ENCODE measurements around the gene EFHC1. TPM values are rescaled to one million over a fixed set of nuclear protein-coding genes. Genes with fewer than 3 reads are reported as not detected.

EFHC1 gene
- total RNA-seq, 2 donors from 2014 or later: 5.3 to 7.5 TPM

DNA sequence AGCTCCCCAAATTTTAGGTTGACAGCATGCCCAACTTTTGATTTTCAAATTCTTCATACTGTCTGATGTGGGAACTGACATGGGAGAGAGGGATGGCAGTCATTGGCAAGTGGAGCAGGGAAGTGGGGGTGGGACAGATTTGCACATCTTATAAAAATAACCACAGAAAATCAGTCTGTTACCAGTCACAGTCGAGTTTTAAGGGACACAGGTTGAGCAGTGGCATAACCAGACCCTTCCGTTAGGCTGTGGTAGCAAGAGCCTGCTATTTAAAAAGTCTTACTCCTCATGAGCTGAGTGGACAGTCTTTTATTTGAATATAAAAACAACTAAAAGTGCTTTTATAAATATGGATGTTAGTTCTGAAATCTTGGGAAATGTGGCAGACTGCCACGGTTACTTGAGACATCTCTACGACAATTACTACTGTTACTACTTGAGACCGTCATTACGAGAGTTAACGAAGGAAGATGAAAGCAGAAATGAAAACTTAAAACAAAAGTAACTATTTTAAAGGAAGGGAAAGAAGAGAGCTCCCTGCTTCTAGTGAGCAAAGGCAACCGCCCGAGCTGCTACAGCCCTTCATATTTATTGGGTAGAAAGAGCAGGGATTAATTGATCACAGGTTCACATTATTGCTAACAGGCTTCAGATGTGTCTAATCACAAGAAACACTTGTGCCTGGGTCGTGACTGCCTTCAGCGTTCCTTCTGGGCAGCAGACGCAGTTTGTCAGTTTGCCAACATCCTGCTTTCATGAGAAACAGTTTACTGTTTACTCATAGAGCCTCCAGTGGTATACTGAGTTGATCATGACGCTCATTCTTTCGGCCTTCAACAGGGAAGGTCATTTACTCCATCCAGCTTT is 71.3 kb downstream of the EFHC1 start:
- no peak for DNase-seq
- peaks cover 5% of the 10 kb centered on the region for H3K27me3 Mint-ChIP-seq
- peaks cover 3% of the 10 kb centered on the region for H3K4me1 Mint-ChIP-seq
- no peak overlapping the region for H3K27ac Mint-ChIP-seq
- no peaks in the 10 kb centered on the region for H3K9me3 ChIP-seq (ENCODE audit: control insufficient read depth, low read length, poor library complexity, severe bottlenecking)
- no peaks in the 10 kb centered on the region for H3K36me3 Mint-ChIP-seq (ENCODE audit: low read depth)
- H3K4me3 Mint-ChIP-seq: peak overlapping the region; percentile 1
- no peak for ATAC-seq

DNA sequence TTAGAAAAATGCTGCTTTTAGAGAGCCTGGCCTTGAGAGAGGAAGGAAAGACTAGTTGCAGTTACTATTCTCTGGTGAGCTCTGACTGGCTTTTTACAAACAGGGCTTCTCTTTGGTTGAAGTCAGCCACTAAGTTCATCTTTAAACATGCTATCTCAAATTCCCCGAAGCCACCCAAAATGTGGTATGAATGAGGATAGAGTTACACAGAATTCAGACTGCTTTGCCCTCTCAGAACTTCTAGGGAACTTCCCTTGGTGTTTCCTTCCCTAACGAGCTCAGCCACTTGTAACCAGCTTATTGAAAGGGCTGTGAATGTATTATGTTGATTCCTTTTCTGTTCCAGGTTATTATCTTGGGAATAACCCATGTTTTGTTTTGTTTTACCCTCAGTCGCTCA is 73.5 kb downstream of the EFHC1 start:
- peaks cover 3% of the 10 kb centered on the region for H3K4me1 Mint-ChIP-seq
- no peaks in the 10 kb centered on the region for H3K9me3 ChIP-seq (ENCODE audit: control insufficient read depth, low read length, poor library complexity, severe bottlenecking)
- H3K27me3 Mint-ChIP-seq: no peaks in the 10 kb centered on the region
- H3K36me3 Mint-ChIP-seq (ENCODE audit: low read depth): no peaks in the 10 kb centered on the region
- H3K27ac Mint-ChIP-seq: no peak overlapping the region
- ATAC-seq: peak; percentile 14
- DNase-seq: no peak
- no peak overlapping the region for H3K4me3 Mint-ChIP-seq

DNA sequence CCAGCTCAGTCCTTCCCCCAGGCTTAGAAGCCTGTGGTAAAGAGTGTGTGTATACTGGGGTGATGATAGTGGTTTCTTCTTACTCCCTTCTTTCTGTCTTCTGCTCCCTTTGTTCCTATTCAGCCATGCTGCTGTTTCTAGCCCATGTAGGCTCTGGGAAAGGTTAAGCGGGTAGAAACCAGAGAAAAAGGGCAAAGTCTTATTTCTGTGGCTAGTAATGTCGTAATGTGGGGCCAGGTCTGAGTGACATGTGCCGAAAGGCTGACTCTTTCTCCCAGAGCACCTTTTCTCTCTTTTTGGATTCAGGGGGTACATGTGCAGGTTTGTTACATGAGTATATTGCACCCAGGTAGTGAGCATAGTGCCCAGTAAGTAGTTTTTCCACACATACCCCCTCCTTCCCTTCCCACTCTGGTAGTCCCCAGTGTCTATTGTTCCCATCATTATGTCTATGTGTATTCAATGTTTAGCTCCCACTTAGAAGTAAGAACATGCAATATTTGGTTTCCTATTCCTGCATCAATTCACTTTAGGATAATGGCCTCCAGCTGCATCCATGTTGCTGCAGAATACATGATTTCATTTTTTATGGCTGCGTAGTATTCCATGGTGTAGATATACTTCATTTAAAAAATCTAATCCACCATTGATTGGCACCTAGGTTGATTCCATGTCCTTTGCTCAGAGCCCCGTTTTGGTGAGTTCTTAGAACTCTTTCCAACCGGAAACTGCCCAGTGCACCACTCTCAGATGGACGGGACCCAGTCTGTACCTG is 74.3 kb downstream of the EFHC1 start:
- DNase-seq: no peak
- H3K4me1 Mint-ChIP-seq: peaks cover 3% of the 10 kb centered on the region
- no peaks in the 10 kb centered on the region for H3K9me3 ChIP-seq (ENCODE audit: control insufficient read depth, low read length, poor library complexity, severe bottlenecking)
- H3K27ac Mint-ChIP-seq: no peak overlapping the region
- no peak for ATAC-seq
- no peaks in the 10 kb centered on the region for H3K27me3 Mint-ChIP-seq
- no peak overlapping the region for H3K4me3 Mint-ChIP-seq
- H3K36me3 Mint-ChIP-seq (ENCODE audit: low read depth): no peaks in the 10 kb centered on the region

DNA sequence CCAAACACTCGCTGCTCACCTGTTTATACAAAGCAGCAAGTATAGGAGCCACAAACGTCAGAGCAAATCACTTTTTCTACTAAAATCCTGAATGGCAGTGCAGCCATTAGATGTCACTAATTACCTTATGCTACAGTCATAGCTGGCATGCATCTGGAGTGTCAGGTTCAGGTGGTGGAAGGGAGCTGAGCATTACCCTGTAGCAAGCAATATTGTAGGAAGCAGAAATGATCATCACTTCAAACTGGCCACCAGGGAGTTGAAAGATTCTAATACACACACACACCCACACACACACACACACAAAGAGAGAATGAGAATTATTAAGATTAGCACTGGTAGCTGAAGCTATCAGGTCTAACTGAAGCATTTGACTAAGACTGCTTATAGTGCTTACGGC is 75.8 kb downstream of the EFHC1 start:
- H3K9me3 ChIP-seq (ENCODE audit: control insufficient read depth, low read length, poor library complexity, severe bottlenecking): no peaks in the 10 kb centered on the region
- DNase-seq (no peak), ATAC-seq (no peak)
- H3K27me3 Mint-ChIP-seq: no peaks in the 10 kb centered on the region
- no peak overlapping the region for H3K27ac Mint-ChIP-seq
- H3K4me3 Mint-ChIP-seq: no peak overlapping the region
- no peaks in the 10 kb centered on the region for H3K36me3 Mint-ChIP-seq (ENCODE audit: low read depth)
- H3K4me1 Mint-ChIP-seq: peaks cover 2% of the 10 kb centered on the region

DNA sequence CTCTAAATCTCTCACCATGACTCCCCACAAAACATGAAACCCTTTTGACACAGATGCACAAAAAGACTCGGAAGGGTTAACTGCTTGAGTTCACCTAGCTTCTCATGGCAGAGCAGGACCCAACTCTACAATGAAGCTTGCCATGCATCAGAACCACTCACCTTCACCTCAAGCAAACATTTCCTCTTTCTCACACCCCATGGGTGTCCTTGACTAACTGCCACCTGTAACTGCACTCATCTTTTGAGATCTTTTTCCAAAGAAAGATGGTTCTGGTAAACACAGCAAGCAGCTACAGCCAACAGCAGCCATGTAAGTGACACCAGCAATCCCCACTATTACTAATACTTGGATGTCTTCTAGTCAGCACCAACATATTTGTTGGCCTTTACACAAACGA is 76.5 kb downstream of the EFHC1 start:
- ATAC-seq (no peak), DNase-seq (no peak)
- Mint-ChIP-seq H3K36me3 (ENCODE audit: low read depth) (no peaks in the 10 kb centered on the region), H3K27me3 (no peaks in the 10 kb centered on the region), H3K4me1 (no peaks in the 10 kb centered on the region), H3K27ac (no peak overlapping the region), H3K4me3 (no peak overlapping the region)
- no peaks in the 10 kb centered on the region for H3K9me3 ChIP-seq (ENCODE audit: control insufficient read depth, low read length, poor library complexity, severe bottlenecking)

DNA sequence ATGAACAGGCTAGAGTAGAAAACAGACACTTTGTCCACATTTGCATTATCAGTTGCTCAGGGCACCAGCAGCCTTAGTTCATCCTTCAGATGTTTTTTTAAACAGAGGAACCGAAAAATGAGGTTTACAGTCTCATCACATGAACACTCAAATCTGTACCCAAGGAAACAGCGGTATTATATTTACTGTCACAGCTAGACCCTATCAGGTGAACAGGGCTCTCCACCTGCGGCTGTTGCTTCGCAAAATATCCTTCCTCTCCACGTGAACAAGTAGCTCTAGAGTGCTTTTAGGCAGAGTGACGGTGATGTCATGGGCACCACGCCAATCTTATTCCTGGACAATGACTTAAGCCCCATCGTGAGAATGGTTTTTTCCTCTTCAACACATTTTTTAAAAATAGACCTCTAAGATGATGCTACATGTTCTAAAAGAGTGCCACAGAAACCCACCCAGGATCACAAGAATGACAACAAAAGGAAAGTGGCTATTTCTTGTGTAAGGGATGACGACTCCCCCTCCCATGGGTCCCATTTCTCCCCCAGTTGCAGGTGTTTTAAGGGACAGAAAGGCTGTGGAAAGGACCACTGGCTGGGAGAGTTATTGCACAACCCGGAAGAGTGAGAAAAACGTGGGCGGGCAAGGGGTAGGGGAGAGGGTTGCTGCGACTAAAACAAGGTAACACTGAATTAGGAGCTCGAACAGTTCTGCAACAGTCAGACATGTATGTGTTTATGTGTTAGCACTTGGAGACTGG is 77.7 kb downstream of the EFHC1 start:
- ATAC-seq (peak; percentile 66), DNase-seq (no peak)
- peaks cover 3% of the 10 kb centered on the region for H3K36me3 Mint-ChIP-seq (ENCODE audit: low read depth)
- H3K4me1 Mint-ChIP-seq: no peaks in the 10 kb centered on the region
- H3K27me3 Mint-ChIP-seq: no peaks in the 10 kb centered on the region
- H3K4me3 Mint-ChIP-seq: no peak overlapping the region
- no peaks in the 10 kb centered on the region for H3K9me3 ChIP-seq (ENCODE audit: control insufficient read depth, low read length, poor library complexity, severe bottlenecking)
- no peak overlapping the region for H3K27ac Mint-ChIP-seq

DNA sequence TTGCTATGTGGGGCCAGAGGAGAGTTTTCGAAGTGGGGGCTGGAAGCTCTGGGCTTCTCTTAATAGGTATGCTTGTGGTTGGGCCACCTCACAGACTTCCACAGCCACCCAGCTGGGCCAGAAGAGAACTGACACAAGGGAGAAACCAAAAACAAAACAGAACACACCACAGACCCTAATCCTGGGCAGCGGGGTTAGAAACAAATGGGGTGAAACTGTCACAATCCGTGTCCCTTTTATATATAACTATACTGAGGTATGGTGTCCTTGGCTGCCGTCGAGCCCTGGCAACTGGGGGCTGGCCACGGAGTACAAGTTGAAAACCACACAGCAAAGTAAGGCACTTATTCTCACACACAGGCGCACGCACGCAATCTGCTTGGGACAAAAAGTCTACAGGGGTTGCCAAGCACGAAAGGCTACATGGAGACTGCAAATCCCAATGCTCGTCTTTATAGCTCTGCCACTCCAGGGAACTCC is 78.4 kb downstream of the EFHC1 start:
- Mint-ChIP-seq H3K4me1 (no peaks in the 10 kb centered on the region), H3K27ac (no peak overlapping the region)
- ATAC-seq: no peak

DNA sequence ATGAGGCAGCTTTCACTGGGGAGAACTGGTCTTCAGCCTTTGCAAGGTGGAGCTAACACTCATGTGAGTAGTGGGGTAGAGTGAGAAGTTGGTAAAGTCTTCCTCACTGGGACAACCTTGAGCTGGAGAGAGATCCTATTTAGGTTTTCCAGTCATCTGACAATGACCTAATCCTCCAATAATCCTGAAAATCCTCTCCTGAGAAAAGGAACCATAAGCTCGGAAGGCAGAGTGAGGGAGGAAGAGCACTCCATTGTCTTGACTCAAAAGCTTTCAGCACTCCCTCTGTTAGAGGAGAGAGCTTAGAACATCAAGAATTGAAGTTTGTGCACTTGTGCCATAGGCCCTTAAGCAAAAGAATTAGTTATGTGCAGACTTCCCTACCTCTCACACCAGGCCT is 78.9 kb downstream of the EFHC1 start:
- no peaks in the 10 kb centered on the region for H3K4me1 Mint-ChIP-seq
- H3K27ac Mint-ChIP-seq: no peak overlapping the region
- H3K9me3 ChIP-seq (ENCODE audit: control insufficient read depth, low read length, poor library complexity, severe bottlenecking): no peaks in the 10 kb centered on the region
- peaks cover 3% of the 10 kb centered on the region for H3K36me3 Mint-ChIP-seq (ENCODE audit: low read depth)
- H3K4me3 Mint-ChIP-seq: no peak overlapping the region
- ATAC-seq (no peak), DNase-seq (no peak)
- H3K27me3 Mint-ChIP-seq: no peaks in the 10 kb centered on the region

More for the DNA sequence above, 78.4 kb downstream of the EFHC1 start:
- no peak for DNase-seq
- no peaks in the 10 kb centered on the region for H3K9me3 ChIP-seq (ENCODE audit: control insufficient read depth, low read length, poor library complexity, severe bottlenecking)
- Mint-ChIP-seq H3K4me3 (no peak overlapping the region), H3K27me3 (no peaks in the 10 kb centered on the region), H3K36me3 (ENCODE audit: low read depth) (peaks cover 3% of the 10 kb centered on the region)

DNA sequence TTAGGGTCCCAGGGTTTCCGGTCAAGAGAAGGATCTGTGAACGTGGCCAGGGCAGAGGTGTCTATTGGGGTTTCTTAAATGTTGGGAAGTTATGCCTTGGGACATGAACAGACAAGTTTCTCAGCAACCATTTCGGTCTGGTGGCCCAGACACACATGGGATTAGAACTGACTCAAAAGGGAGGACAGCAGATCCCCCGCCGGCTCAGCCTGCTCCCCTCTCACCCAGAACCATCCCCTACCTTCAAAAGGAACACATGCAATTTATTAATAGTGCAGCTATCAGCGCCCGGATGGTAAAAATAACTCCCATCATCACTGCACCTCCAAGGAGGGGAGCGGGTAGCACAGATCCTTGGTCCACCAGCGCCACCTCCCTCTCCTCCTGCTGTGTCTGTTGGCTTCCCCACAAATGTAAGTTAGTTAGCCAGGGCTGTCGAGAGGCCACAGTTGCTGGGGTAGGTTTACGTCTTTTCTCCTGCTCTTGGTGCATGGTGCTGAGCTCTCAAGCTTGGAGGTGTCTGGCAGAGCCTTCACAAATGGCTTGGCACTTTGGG is 79.6 kb downstream of the EFHC1 start:
- no peaks in the 10 kb centered on the region for H3K4me1 Mint-ChIP-seq
- H3K36me3 Mint-ChIP-seq (ENCODE audit: low read depth): peaks cover 3% of the 10 kb centered on the region
- DNase-seq (no peak), ATAC-seq (no peak)
- no peaks in the 10 kb centered on the region for H3K9me3 ChIP-seq (ENCODE audit: control insufficient read depth, low read length, poor library complexity, severe bottlenecking)
- H3K27me3 Mint-ChIP-seq: no peaks in the 10 kb centered on the region
- no peak overlapping the region for H3K27ac Mint-ChIP-seq
- no peak overlapping the region for H3K4me3 Mint-ChIP-seq

DNA sequence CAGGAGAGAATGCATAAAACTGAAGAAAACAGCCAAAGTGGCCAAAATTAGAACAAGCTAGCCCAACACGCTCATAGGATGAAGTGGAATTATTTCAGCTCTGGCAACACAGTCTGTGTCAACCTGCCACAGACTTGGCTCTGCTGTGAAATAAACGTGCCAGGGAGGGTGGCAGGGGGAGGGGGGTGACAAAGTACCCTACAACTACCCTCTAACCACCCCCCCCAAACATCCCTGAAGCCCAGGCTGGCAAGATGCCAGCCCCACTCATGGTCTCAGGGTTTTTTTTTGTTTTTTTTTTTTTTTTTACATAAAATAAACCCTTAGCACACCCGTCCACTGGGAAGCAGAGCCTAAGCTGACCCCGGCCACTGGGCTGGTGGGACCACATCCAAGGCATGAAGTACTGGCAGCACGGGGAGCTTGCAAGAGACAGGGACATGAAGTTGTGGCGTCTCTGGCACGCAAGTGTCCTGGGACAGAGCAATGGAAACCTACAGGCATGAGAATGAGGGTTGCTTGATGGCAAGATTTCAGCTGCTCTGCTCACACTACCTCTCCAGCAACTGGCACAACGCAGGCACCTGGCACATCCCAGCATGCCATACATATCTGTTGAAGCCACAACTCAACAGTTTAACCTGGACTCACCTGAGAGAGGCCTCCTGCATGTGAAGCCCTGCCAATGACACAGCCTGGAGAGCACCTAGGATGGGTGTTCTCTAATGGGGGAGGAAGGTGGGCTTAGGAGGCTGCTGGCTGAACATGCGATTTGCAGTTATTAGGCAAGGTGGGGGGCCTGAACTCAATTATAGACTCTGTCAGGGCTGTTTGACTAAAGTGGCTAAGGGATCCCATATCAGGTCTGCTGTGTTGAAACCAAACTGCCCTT is 80.3 kb downstream of the EFHC1 start:
- ATAC-seq (no peak), DNase-seq (no peak)
- no peak overlapping the region for H3K4me3 Mint-ChIP-seq
- H3K9me3 ChIP-seq (ENCODE audit: control insufficient read depth, low read length, poor library complexity, severe bottlenecking): no peaks in the 10 kb centered on the region
- H3K27ac Mint-ChIP-seq: no peak overlapping the region
- H3K36me3 Mint-ChIP-seq (ENCODE audit: low read depth): peaks cover 7% of the 10 kb centered on the region
- H3K4me1 Mint-ChIP-seq: peaks cover 3% of the 10 kb centered on the region
- H3K27me3 Mint-ChIP-seq: no peaks in the 10 kb centered on the region

DNA sequence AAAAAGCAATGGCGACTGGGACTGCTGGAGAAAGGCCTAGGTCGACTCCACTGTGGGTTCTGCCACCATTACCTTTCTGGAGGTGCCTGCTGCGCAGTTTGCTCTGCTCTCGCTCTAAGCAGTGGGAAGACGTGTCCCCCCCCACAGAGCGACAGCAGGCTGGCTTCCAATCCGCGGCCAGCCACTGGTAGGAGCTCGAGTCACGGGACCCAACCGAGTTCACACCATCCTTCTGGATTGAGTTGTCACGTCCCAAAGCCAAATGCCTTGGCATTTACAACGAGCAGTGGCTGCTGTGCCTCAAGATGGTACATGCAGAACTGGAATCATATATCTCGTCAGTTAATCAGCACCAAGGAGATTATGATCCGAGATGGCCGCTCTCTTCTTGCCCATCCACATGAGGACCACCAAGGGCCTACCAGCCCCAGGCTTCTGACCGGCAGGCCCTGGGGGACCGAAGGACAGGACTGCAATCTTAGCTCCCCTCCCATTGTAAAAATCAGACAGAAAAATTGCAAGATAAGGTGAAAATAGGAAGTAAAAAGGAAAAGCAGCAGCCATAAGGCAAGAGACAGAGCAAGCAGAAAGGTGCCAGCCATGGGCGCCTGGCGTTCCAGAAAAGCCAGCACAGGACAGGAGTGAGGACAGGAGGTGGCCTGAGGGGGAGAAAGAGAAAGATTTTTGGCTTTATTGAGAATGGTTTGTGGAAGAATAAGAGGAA is 82.3 kb downstream of the EFHC1 start:
- H3K4me3 Mint-ChIP-seq: no peak overlapping the region
- peaks cover 3% of the 10 kb centered on the region for H3K4me1 Mint-ChIP-seq
- no peak for ATAC-seq
- peak overlapping the region; percentile 19 for H3K27ac Mint-ChIP-seq
- no peaks in the 10 kb centered on the region for H3K27me3 Mint-ChIP-seq
- DNase-seq: no peak
- H3K36me3 Mint-ChIP-seq (ENCODE audit: low read depth): peaks cover 7% of the 10 kb centered on the region
- H3K9me3 ChIP-seq (ENCODE audit: control insufficient read depth, low read length, poor library complexity, severe bottlenecking): no peaks in the 10 kb centered on the region

DNA sequence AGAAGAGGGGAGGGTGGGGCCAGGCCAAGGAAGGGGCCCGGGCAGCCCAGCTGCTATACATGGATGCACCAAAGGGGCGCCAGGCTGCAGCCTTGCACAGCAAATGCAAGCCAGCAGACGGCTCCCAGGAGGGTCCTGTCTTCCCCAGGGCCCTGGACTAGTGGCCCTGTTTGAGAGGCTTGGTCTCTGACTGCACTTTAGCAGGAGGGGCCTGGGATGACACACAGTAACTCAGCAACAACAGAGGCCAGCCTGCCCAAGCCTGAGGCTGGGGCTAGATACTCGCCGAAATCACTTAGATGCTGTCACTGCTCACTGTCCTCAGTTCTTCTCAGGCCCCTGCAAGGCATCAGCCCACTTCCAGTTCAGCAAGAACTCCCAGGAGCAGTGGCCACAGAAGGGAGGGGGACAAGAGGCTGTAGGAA is 83.2 kb downstream of the EFHC1 start:
- DNase-seq (no peak), ATAC-seq (no peak)
- Mint-ChIP-seq H3K27me3 (no peaks in the 10 kb centered on the region), H3K27ac (no peak overlapping the region), H3K4me1 (peaks cover 3% of the 10 kb centered on the region), H3K36me3 (ENCODE audit: low read depth) (peaks cover 7% of the 10 kb centered on the region), H3K4me3 (no peak overlapping the region)
- H3K9me3 ChIP-seq (ENCODE audit: control insufficient read depth, low read length, poor library complexity, severe bottlenecking): no peaks in the 10 kb centered on the region

All from T-helper 17 cell (primary cell).